Pulmonary artery endothelial cell (primary cell): ENCODE measurements around the gene CRYZL1. TPM values are rescaled to one million over a fixed set of nuclear protein-coding genes. Genes with fewer than 3 reads are reported as not detected.

Experiments used
- DNase-seq: peaks from one replicate; pipeline ENCODE4 v3.0.0-alpha.2; 2011; ENCODE audit warnings: low read depth, low spot score
- total RNA-seq: library from RNA; depleted of rRNA; stranded (reverse); fragments of >200 nt; gene quantifications from 2 replicates; pipeline ENCODE4 v1.2.3, GENCODE V29; 2014

Gene CRYZL1
- total RNA-seq, 1 donor from 2014 or later = 29.3 TPM

DNA sequence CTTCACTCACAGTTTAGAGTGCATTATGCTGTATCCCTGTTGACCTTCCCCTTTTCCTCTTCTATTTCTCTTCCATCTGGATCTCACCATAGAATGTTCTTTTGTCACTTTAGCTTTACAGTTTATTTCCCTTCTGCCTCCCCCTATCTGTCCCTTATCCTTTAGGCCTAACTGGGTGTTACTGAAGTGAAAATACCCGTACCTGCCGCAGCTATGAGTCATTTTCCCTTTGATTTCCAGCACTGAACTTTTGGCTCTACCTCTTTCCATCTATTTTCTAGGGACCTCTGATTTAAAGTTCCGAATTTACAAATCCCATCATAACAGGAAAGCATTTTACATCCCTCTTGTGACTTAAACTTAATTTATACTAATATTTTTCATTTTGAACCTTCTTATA is 20.5 kb upstream of the CRYZL1 start:
- no peak for DNase-seq

DNA sequence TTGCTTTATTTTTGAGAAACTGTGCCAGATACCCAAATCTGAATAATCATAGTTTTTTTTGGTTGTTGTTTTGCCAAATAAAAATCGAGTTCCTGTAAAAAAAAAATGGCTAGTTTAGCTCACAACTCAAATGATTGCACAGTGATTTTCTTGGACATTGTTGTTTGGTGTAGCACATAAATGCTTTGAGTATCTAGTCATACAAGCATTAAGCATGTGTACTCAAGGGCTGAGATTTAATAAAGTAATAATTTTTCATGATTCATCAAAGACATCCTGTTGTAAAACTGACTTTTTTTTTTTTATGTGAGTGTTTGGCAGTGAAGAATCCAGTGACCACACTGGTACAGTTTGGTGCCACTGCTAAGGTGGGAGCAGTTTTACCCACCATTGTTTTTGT is 19.6 kb upstream of the CRYZL1 start:
- no peak for DNase-seq

DNA sequence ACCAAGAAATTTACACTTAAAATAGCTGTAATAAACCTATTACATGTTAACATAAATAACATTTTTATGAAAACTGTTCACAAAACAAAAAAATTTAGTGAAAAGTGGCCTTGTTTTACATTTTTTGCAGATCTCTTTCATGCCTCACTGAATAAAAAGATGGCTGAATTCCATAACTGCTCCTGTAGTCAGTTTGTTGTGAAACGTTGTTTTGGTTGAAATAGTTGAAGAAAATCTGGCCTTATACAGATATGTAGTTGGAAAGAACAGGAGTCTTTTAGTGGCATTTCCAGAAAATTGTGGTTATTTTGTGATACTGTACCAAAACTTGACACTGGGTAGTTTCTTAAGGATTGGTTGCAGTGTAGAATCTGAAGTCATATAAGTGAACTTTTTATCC is 18.9 kb upstream of the CRYZL1 start:
- no peak for DNase-seq

DNA sequence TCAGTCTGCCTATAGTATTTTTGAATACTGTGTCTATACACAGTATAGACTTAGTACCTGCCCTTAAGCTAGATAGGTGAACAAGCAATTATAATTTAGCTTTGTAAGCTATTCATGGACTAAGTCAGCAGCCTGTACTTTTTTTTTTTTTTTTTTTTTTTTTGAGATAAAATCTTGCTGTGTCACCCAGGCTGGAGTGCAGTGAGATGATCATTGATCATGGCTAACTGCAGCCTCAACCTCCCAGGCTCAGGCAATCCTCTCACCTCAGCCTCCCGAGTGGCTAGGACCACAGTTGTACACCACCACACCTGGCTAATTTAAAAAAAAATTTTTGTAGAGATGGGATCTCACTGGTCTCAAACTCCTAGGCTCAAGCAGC is 18.0 kb upstream of the CRYZL1 start:
- DNase-seq = no peak

DNA sequence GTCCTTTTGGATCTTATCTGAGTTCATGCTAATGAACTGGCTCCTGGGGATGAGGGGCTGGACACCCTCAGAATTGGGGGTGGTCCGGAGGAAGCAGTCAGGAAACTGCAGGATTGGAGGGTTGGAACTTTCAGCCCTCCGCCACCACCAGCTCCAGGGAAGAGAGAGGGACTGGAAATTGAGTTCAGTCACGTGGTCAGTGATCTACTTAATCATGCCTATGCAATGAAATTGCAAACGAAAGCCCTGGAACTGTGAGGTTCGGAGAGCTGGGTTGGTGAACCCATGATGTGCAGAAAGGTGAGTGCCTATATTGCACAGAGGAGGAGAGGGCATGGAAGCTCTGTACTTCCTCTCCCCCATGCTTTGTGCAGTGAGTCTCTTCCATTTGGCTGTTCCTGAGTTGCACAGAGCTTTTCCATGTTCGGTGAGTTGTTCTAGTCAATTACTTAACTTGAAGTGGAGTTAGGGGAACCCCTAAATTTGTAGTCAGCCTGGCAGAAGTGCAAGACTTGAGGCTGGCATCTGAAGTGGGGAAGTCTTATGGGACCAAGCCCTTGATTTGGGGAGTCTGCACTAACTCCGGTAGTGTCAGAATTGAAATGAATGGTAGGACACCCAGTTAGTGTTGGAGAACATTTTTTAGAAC is 17.5 kb upstream of the CRYZL1 start:
- DNase-seq = no peak

DNA sequence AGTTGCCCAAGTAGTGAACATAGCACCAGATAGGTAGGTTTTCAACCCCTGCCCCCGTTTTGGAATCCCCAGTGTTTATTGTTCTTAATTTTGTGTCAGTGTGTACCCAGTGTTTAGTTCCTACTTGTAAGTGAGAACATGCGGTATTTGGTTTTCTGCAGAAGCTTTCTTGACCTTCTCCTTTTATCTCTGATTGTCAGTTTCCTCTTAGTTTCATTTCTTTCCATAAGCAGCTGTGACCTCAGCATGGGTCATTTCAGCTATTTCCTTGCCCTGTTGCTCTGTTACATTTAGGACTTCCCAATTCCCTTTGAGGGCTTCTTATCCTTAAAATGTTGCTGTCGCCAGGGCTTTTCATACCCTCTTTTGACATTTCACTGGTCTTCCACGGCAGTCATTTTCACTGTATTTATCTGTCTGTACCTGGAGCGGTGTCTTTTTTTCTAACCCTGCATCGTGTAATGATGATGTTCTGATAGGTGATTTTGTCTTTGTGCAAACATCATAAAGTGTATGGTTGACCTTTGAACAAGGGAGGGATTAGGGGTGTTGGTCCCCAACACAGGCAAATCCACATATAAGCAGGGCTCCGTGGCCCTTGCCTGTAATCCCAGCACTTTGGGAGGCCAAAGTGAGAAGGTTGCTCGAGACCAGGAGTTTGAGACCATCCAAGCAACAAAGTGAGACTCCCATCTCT is 15.7 kb upstream of the CRYZL1 start:
- DNase-seq = peak; percentile 70

DNA sequence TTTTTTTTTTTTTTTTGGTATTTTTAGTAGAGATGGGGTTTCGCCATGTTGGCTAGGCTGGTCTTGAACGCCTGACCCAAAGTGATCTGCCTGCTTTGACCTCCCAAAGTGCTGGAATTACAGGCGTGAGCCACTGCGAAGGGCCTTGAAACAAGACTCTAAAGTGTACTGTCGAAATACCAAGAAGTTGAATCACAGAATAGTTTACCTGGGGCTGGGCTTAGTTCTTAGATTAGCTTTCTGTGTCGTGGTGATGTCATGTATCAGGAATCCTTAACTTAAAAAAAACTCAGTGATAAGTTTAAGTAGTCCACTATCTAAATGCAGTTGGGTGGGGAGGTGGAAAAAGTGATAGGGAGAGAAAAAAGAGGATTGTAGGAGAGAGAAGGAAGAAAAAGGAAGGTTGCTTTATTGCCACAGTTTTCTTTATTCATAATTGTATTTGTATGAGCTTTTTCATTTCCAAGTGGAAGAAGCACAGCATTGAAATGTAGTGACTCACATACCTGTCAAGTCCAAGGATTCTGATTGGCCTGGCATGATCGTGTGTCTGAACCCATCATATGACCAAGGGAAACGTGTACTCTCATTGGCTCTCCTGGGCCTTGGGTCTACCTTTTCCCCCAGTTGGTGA is 14.2 kb upstream of the CRYZL1 start:
- DNase-seq = peak; percentile 84

DNA sequence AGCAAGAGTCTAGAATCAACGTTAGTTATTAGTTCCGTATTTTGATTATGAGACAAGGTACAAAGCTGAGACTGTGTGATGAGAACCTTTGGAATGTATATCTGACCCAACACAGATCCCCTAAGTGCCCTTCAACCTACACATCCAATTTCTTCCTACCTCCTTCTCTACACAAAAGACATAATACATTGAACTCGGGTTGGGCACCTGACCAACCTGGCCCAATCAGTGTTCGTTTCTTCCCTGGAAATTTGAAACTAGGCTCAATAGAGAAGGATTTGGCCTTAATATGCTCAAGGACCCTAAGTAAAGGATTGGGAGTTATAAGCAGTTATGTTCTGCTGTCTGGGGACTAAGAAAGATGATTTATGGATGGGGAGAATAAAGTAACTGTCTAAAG is 12.9 kb upstream of the CRYZL1 start:
- DNase-seq = no peak

DNA sequence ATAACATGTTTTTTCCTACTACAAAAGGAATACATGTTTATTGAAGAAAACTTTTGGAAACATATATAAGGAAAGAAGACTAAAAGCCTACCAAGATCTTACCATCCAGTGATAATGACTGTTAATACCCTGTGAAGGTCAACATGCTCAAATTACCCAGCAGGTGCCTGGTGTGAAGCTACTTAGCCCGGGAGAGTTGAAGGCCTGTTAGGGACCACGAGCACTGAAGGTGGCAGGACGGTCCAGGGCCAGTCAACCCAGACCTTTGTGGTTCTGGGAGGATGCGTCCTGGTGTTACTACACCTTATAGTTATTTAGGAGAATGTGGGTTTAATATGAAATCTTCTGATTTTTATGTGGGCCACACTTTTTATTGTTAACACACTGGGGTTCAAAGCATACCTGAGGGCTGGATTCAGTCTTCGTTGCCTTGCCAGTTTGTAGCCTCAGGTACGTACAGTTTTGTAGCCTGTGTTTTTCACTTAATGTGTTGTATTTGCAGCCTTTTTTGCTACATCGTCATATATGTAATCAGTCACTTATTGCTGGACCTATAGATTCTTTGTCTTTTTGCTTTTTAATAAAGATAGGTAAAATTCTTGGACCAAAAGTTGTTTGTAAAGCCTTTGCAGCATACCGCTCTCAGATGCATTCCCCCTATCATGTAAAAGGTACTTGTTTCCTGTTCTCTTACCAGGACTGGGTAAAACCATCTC is 10.6 kb upstream of the CRYZL1 start:
- DNase-seq = no peak

DNA sequence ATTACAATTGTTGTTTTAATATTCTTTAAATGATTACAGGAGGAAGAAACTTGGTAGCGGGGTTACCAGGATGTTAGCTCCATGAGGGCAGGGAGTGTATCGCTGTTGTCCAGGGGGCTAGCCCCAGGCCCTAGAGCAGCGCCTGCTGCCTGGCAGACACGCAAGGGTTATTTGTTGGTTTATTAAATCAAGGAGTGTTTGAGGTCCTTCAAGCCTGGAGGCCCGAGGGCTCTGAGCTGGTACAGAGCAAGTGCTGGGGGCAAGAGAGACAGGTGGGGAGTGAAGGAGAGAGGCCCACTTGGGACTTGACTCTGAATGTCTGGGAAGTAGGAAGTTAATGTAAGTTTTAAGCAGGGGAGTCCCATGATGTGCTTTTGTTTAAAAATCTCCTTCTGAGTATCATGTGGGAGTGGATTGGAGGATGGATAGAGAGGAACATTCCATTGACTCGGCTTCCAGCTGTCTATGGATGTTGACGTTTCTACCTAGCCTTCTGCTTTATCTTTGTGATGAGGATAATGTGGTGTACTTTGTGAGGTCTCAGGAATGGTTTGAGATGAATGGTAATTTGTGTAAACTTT is 9.5 kb upstream of the CRYZL1 start:
- DNase-seq = no peak

DNA sequence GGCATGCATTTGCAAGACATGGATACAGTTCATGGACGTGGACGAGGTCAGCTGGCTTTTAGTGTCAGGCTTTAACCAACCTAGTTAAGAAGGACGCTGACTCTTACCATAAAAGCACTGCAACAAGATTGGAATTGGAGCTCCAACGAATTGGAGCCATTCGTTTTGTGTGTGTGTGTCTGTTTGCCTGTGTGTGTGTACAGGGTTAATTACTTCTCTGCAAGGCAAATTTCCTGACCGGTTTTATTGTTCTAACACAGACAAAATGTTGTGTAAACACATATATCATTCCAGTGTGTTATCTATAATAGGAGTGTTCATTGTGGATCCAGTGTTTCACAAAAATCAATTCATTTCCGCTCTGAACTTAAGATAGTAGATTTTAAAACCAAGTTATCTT is 8.7 kb upstream of the CRYZL1 start:
- DNase-seq = no peak

DNA sequence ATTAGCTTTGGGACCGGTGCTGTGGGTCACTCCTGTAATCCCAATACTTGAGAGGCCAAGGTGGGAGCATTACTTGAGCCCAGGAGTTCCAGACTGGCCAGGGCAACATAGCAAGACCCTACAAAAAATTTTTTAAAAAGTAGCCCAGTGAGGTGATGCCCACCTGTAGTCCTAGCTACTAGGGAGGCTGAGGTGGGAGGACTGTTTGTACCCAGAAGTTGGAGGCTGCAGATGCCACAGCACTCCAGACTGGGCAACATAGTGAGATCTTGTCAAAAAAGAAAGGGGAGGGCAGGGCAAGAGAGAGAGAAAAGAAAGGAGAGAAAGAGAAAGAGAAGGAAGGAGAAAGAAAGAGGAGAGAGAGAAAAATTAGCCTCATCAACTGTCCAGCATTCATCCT is 7.0 kb upstream of the CRYZL1 start:
- DNase-seq = no peak

DNA sequence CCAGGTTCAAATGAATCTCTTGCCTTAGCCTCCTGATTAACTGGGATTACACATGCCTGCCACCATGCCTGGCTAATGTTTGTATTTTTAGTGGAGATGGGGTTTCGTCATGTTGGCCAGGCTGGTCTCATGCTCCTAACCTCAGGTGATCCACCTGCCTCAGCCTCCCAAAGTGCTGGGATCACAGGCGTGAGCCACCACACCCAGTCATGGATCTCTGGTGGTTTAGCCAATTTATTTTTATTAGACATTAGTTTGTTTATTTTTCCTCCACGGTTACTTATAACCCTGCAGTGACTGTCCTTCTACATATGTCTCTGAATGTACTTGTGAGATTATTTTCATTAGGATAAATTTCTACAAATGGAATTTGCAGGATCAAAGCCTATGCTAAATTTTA is 6.0 kb upstream of the CRYZL1 start:
- no peak for DNase-seq

DNA sequence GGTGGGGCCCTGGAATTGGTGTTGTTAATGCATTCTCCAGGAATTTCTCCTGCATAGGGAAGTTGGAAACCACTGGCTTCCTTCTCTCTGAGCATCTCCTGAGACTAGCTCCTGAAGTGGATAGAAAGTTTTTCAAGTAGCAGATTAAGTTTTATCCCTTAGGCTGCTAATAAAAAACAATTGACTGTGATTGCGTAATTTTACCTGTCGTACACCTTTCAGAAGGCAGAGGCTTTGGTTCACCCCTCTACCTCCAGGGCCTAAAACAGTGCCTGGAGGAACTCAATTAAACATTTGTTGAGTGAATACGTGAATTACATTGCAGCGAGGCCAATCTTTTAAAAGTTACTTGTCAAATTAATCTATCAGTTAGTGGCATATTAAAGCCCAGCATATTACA is 4.2 kb upstream of the CRYZL1 start:
- DNase-seq = no peak

DNA sequence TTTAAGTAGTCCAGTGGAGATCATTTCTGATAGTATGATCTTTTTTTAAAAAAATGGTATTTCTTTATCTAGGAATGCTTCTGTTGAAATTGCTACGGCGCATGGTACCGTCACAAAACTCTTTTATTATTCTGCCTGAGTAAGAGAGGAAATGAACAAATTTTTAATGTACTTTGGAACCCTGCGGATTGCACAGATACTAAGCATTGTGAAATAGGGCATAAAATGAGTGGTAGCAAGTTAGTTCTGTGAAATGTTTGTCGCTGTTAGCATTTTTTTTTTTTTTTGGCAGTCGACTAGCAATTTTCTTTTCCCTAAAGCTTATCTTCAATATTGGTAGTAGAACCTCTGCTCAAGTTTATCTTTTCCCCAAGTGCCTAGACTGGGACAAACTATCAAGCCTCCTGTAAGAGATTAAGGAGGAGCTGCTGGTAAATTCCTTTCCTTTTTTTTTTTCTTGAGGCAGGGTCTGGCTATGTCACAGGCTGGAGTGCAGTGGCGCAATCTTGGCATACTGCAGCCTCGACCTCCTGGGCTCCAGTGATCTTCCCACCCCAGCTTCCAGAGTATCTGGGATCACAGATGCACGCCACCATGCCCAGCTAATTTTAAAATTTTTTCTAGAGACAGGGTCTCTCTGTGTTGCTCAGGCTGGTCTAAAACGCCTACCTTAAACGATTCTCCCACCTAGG is 3.0 kb upstream of the CRYZL1 start:
- no peak for DNase-seq

DNA sequence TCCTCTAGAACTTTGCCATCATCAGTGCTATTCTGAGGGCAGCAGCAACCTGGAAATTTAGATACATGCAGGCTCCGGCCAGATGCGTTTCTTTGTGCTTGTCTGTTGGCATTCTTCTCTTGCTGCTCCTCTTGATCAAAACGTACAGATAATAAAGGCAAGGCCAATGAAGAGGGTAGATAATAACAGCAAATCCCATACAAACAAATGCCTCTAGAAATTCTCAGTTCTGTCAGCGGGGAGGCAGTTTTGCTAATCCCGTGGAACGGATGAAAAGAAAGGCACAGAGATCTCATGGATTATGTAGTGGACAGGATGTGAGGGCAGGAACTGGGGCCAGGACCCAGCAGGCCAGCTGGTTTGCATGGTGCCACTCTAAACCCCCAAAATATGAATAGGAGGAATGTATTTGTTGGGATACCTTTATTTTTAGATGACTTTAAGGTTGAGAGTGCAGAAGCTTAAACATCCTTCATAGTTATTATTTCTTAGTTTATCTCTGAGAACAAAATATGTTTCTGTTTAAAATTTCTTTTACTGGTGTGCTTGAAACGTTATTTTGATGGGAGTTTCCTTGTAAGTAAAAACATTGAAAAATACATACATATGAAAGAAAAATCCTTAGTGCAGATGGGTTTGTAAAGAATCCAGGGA is 2.2 kb upstream of the CRYZL1 start:
- DNase-seq = no peak

DNA sequence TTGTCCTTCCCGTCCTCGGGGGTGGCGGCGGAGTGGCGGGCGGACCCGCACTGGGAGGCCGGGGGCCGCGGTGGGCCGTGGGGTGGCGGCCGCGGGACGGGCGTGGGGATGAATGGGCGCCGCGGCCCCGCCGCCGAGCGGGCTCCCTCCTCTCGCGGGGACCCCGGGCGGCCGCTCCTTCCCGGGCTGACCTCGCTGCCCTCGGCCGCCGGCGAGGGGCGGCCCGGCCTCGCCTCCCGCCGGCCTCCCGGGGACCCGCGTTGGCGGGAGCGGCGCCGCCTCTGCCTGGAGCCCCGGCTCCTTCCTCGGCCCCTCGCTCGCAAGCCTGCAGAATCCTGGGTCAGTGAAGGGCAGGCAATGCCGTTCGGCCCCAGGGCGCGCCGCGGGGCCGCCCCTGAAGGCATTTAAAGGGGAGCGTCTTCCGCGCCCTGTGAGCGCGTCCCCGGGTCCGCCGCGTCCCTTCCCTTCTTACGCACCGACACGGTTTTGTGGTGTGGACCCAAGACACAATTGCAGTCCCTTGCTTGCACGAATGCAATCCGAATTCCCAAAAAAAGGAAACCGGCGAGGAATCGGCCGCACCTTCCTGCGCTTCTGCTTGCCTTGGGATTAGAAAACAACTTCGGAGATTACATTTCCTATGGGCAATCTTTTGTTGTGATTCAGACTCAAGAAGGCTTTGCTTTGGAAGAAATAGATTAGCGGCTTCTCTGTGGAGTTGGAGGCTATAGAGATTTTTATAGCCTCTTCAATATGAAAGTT is 1.5 kb upstream of the CRYZL1 start:
- no peak for DNase-seq

DNA sequence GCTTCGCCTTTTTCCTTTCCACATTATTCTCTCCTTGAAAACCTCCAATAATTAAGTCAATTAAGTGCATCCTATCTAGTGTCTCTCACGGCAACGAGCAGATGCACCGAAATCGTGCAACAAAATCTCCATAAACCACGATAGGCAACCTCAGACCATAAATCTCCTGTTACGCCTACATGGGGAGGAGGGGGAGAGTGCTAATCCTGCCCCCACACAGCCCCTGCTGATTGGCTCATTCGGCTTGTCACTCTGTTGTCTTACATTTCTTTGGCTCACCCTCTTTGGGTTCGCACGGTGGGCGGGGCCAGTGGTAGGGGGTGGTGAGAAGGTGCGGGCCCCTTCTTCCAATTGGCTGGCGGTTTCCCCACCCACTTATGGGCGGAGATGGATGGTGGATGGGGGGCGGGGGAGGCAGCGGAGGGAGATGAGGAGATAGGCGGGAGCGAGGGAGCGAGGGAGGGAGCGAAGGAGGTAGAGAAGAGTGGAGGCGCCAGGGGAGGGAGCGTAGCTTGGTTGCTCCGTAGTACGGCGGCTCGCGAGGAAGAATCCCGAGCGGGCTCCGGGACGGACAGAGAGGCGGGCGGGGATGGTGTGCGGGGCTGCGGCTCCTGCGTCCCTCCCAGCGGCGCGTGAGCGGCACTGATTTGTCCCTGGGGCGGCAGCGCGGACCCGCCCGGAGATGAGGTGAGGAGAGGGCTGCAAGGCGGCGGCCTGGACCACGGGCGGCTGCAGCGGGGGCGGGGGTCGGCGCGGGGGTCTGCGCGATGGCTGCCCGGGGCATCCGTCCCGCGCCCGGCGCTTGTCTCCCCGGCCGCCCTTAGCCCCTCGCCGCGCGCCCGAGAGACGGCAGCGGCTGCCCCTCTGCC is 720 bp upstream of the CRYZL1 start, which contains the start of gene ITSN1:
Gene ITSN1, plus strand, starts transcription at position 475 of the 869 bp plus-strand sequence. CDS start 76,328 bp downstream, outside the sequence.
- peak; percentile 98 for DNase-seq
